ENCODE measurements around the gene MBTPS1.

GRCh38 chr16:84043486-84044117, 73.1 kb downstream of the MBTPS1 start:
- no peak for TF ChIP-seq CTCF (IDR thresholded peaks at IDR 0.05)
- TF ChIP-seq POLR2A (IDR thresholded peaks at IDR 0.05), result no peak
- TF ChIP-seq POLR2AphosphoS5 (IDR thresholded peaks at IDR 0.05), result no peak
- TF ChIP-seq EP300 (IDR thresholded peaks at IDR 0.05), result no peak

Measured in upper lobe of left lung (tissue), 4 donors.